ENCODE results near the gene SPC25.

SPC25 gene

DNA sequence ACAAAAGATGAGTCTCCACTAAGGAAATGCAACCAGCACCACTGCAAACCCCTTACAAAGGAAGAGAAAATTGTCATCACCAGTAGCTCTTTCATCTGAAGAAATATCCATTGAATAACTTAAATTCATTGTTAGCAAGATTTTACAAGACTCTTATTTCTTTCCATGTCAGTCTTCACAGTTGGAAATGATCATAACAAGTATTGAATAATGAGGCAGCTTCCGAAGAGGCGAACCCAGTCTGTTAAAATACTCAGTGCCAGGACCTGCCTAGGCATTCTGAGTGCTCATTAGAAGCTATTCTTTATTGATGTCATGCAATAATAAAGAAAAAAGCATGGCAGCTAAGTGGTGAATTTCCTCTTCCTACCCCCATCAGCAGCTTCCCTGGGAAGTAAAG, 54.3 kb downstream of the SPC25 start:
- no peak for DNase-seq

DNA sequence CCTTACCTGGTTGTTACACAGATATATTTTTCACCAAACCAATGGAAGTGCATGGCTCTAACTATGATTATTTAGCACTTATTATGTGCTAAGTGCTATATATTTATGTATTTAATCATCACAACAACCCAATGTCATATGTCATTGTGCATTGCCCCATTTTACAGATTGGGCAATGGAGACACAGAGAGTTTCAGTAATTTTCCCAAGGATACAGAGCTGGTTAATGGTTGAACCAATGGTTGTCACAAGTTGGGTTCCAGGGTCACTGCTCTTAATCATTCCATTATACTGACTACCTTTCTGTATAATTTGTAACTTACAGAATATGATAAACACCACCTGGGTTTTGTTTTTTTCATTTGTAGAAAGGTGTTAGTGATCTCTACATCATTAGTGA, 58.6 kb downstream of the SPC25 start:
- no peak for DNase-seq

DNA sequence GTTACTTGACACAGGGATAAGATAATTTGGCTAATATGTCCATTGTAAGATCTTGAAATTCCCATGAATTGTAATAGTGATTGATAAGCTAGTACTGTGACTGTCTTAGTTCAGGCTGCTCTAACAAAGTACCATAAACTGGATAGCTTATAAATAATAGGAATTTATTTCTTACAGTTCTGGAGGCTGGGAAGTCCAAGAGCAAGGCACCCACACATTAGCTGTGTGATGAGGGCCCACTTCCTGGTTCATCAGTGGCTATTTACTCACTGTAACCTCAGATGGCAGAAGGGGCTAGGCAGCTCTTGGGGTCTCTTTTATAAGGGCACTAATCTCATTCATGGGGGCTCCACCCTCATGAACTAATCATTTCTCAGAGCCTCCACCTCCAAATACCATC, 59.3 kb downstream of the SPC25 start:
- DNase-seq = no peak

DNA sequence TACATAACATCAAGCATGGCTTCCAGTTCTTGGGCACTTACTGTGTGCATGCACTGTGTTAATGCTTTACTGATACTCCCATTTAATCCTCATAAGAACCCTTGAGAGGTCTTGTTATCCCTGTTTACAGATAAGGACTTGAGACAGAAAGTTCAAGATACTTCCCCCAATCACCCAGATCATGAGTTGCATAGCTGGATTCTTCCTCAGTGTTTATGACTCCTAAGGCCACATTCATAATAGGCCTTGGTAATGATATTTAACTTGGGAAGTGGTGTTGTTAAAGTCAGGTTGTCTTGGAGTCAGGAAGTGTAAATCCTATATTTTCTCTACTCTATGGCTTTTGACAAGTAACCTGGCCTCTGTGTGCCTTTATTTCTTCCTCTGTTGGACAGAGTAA, 65.1 kb downstream of the SPC25 start:
- no peak for DNase-seq

DNA sequence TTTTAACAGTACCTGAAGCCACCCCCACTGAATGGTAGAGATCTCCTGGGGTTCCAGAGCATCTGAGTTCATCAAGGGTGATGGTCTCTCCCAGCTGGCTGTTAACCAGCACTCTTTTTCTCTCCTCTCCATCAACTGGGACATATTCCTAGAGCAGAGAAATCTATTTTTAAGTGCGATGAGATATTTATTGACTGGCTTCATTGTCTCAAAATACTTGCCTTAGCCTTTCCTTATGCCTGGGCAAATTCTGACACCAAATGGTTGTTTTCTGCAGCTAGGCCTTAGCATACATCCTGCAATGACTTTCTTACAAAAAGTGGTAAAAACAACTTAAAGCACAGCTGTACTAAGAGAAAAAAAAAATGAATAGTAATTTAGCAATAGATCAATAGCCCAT, 68.2 kb downstream of the SPC25 start:
- DNase-seq = no peak

DNA sequence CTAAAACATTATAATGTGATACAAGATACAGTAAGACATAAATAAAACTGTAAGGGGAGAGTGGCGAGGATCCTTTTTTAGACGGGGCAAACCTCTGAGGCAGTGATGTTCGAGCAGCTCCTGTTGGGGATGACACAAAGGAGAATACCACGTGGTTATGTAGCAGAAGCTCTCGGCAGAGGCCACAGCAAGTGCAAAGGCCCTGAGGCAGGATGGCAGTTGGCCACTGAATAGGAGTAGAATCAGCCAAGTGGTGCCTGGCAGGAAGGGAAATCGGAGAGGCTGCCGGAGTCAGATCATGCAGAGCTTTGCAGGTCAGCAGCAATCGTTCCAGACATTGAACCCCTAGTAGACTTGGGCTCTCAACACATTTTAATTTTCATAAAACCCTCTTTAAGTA, 68.7 kb downstream of the SPC25 start:
- DNase-seq = no peak
